Measurements from ENCODE around the gene MAP2K4. TPM values are rescaled to one million over a fixed set of nuclear protein-coding genes. Genes with fewer than 3 reads are reported as not detected.

MAP2K4 gene
- total and polyA plus RNA-seq, 10 donors, result 8.2 to 35.1 (median 26.0) TPM

- intact Hi-C loops (cut with DNase I; ENCODE audit: low total_unique reads), result no loop called here
- Histone ChIP-seq H3K9me3 (no peaks in the 10 kb centered on the region), H3K36me3 (peaks cover 0 to 43% (median 3%) of the 10 kb centered on the region in 6 donors), H3K4me3 (no peak overlapping the region), H3K4me1 (no peaks in the 10 kb centered on the region), H3K27me3 (replicated peaks in 1 of 7) (no peaks in the 10 kb centered on the region), H3K27ac (no peak overlapping the region)
- 84 to 92% (median 90%) methylated on average over 3 of the region's 3 CpGs for WGBS, 5 donors
- TF ChIP-seq POLR2A (IDR thresholded peaks at IDR 0.05) (no peak), CTCF (IDR thresholded peaks at IDR 0.05 in 8 of 11, conservative IDR thresholded peaks at IDR 0.05 in 3 of 11) (no peak), POLR2AphosphoS5 (IDR thresholded peaks at IDR 0.05) (no peak)
- no peak for DNase-seq
Observed at GRCh38 chr17:12089809-12090384, 69.2 kb downstream of the MAP2K4 start.

GRCh38 chr17:12094336-12094735 lies 73.7 kb downstream of the MAP2K4 start:
- intact Hi-C loops (cut with DNase I; ENCODE audit: low total_unique reads), result no loop called here
- no peak for TF ChIP-seq CTCF (IDR thresholded peaks at IDR 0.05 in 8 of 11, conservative IDR thresholded peaks at IDR 0.05 in 3 of 11)
- TF ChIP-seq POLR2AphosphoS5 (IDR thresholded peaks at IDR 0.05), result no peak
- no peak for TF ChIP-seq POLR2A (IDR thresholded peaks at IDR 0.05)
- H3K27me3 ChIP-seq (replicated peaks in 1 of 7), result no peaks in the 10 kb centered on the region
- H3K9me3 ChIP-seq, result no peaks in the 10 kb centered on the region
- H3K4me3 ChIP-seq, result no peak overlapping the region
- no peak overlapping the region for H3K27ac ChIP-seq
- H3K36me3 ChIP-seq, result peaks cover 0 to 59% (median 9%) of the 10 kb centered on the region in 6 donors
- 95 to 99% (median 98%) methylated on average over 2 of the region's 2 CpGs for WGBS, 5 donors
- no peak for DNase-seq
- peaks cover 0 to 7% (median 0%) of the 10 kb centered on the region in 6 donors for H3K4me1 ChIP-seq

- no peaks in the 10 kb centered on the region for H3K9me3 ChIP-seq
- DNase-seq, result no peak
- H3K27me3 ChIP-seq (replicated peaks in 1 of 7), result no peaks in the 10 kb centered on the region
- H3K36me3 ChIP-seq, result peaks cover 0 to 53% (median 10%) of the 10 kb centered on the region in 6 donors
- H3K4me3 ChIP-seq, result no peak overlapping the region
- intact Hi-C loops (cut with DNase I; ENCODE audit: low total_unique reads), result no loop called here
- H3K4me1 ChIP-seq, result peaks cover 0 to 7% (median 0%) of the 10 kb centered on the region in 6 donors
- WGBS, 5 donors, result 95 to 99% (median 96%) methylated on average over 5 of the region's 5 CpGs
- no peak overlapping the region for H3K27ac ChIP-seq
- TF ChIP-seq CTCF (IDR thresholded peaks at IDR 0.05 in 8 of 11, conservative IDR thresholded peaks at IDR 0.05 in 3 of 11), result no peak
- TF ChIP-seq POLR2AphosphoS5 (IDR thresholded peaks at IDR 0.05), result no peak
- no peak for TF ChIP-seq POLR2A (IDR thresholded peaks at IDR 0.05)
Observed at GRCh38 chr17:12095522-12095921, 74.8 kb downstream of the MAP2K4 start.

GRCh38 chr17:12097326-12097725 lies 76.6 kb downstream of the MAP2K4 start:
- TF ChIP-seq POLR2AphosphoS5 (IDR thresholded peaks at IDR 0.05) (no peak), POLR2A (IDR thresholded peaks at IDR 0.05) (no peak), CTCF (IDR thresholded peaks at IDR 0.05 in 8 of 11, conservative IDR thresholded peaks at IDR 0.05 in 3 of 11) (no peak)
- intact Hi-C loops (cut with DNase I; ENCODE audit: low total_unique reads), result no loop called here
- Histone ChIP-seq H3K4me3 (no peak overlapping the region), H3K9me3 (peaks cover 0 to 4% (median 0%) of the 10 kb centered on the region in 8 donors), H3K27me3 (replicated peaks in 1 of 7) (no peaks in the 10 kb centered on the region), H3K27ac (no peak overlapping the region), H3K36me3 (peaks cover 0 to 52% (median 10%) of the 10 kb centered on the region in 6 donors), H3K4me1 (peaks cover 0 to 7% (median 0%) of the 10 kb centered on the region in 6 donors)
- DNase-seq, result no peak
- WGBS, 5 donors, result 91 to 98% (median 95%) methylated on average over 3 of the region's 3 CpGs

Data from spleen (tissue), 11 donors.